Activated naive CD4-positive, alpha-beta T cell treated with anti-CD3 and anti-CD28 coated beads, Interleukin-2, amount 10 ng/mL, durations not matched to agents 5 hours and 36 hours (primary cell): ENCODE results near the gene ZNF557. TPM values are rescaled to one million over a fixed set of nuclear protein-coding genes. Genes with fewer than 3 reads are reported as not detected.

ENCODE experiments used
- total RNA-seq, 2 experiments: library from RNA; stranded (reverse); gene quantifications; one replicate each; pipeline ENCODE4 v1.2.3, GENCODE V29; 2021

Gene ZNF557
- 10 to 100 TPM; 17.2 to 18.0 TPM for total RNA-seq

DNA sequence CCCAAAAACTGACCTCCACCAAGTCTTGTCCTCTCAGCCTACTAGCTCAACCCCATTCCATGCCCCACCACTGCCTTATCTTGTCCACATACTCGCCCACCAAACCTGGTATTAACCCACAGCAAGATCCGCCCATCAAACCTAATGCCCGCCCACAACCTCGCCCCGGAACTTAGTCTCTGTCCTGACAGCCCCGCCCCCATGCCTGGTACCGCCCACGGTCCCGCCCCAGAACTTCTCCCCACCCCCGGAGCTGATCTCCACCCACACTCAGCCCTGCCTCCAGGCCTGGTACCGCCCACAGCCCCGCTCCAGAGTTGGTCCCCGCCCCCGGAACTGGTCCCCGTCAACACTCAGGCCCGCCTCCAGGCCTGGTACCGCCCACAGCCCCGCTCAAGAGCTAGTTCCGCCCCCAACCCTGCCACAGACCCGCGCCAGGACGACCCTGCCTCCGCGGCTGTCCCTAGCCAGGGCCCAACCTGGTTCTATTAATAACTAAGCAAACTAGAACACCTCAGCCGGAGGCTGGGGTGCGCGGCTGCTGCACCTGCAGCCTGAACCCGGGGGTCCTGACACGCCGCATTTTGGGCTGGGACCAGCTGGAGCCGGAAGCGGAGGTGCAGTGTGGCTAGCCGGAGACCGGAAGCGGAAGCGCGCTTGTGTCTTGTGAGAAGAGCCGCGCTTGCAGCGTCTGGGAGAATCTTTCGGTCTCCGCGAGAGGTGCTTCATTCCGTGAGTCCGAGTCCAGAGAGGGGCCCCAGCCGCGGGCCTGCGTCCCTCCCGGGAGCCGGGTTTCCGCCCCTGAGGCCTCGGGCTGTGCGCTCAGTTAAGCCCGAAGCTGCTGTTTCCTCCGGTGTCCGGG, at the start of gene ZNF557:
TSS of gene ZNF557 (plus strand) at position 662 of the 862 bp plus-strand sequence. CDS start 5,372 bp downstream, outside the sequence.

DNA sequence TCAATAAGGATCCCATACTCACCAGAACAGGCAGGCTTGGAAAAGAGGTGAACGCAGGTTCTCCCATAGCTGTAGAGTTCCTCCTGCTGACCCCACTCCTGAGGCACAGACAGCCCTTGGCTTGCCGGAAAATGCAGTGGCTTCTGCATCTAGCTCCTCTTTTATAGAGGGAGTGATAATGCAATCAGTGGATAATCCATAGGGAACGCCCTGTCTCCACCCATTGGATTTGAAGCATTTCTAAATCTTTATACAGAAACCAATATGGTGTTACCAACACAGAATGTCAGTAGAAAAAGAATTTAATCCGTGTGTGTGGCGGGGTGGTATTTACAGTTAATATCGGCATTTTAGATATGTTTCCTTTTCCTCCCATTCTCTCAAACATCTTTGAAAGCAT, 48.2 kb upstream of the ZNF557 start, which contains the start of gene MBD3L2B:
TSS of gene MBD3L2B (minus strand) at position 101 of the 400 bp plus-strand sequence. CDS start at position 67, 34 bp downstream.

DNA sequence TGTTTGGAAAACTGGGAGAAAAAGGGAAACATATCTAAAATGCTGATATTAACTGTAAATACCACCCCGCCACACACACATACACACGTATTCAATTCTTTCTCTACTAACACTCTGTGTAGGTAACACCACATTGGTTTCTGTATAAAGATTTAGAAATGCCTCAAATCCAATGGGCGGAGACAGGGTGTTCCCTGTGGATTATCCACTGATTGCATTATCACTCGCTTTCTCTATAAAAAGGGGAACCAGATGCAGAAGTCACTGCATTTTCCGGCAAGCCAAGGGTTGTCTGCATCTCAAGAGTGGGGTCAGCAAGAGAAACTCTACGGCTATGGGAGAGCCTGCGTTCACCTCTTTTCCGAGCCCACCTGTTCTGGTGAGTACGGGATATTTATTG, 39.2 kb upstream of the ZNF557 start, which contains the start of gene MBD3L5:
TSS of gene MBD3L5 (plus strand) at position 301 of the 400 bp plus-strand sequence. CDS start at position 335, 34 bp downstream.

DNA sequence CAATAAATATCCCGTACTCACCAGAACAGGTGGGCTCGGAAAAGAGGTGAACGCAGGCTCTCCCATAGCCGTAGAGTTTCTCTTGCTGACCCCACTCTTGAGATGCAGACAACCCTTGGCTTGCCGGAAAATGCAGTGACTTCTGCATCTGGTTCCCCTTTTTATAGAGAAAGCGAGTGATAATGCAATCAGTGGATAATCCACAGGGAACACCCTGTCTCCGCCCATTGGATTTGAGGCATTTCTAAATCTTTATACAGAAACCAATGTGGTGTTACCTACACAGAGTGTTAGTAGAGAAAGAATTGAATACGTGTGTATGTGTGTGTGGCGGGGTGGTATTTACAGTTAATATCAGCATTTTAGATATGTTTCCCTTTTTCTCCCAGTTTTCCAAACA, 29.4 kb upstream of the ZNF557 start, which contains the start of gene MBD3L4:
TSS of gene MBD3L4 (minus strand) at position 101 of the 400 bp plus-strand sequence. CDS start at position 66, 35 bp downstream.

DNA sequence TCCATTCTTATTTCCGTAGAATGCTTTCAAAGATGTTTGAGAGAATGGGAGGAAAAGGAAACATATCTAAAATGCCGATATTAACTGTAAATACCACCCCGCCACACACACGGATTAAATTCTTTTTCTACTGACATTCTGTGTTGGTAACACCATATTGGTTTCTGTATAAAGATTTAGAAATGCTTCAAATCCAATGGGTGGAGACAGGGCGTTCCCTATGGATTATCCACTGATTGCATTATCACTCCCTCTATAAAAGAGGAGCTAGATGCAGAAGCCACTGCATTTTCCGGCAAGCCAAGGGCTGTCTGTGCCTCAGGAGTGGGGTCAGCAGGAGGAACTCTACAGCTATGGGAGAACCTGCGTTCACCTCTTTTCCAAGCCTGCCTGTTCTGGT, 20.5 kb upstream of the ZNF557 start, which contains the start of gene MBD3L2:
TSS of gene MBD3L2 (plus strand) at position 301 of the 400 bp plus-strand sequence. CDS start at position 354, 53 bp downstream.

DNA sequence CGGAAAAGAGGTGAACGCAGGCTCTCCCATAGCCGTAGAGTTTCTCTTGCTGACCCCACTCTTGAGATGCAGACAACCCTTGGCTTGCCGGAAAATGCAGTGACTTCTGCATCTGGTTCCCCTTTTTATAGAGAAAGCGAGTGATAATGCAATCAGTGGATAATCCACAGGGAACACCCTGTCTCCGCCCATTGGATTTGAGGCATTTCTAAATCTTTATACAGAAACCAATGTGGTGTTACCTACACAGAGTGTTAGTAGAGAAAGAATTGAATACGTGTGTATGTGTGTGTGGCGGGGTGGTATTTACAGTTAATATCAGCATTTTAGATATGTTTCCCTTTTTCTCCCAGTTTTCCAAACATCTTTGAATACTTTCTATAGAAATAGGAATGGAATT, 10.9 kb upstream of the ZNF557 start, which contains the start of gene MBD3L3:
TSS of gene MBD3L3 (minus strand) at position 101 of the 400 bp plus-strand sequence. CDS start at position 30, 71 bp downstream.

Other genes starting within 250 kb of the ZNF557 start
- gene ADGRE1, start 182.1 kb upstream of the ZNF557 start, total RNA-seq: 1 to 10 TPM; 1.6 to 1.9 TPM
- not detected for gene MBD3L2B, start 48.3 kb upstream of the ZNF557 start, total RNA-seq
- gene MBD3L5, start 39.1 kb upstream of the ZNF557 start, total RNA-seq: not detected
- gene MBD3L4, start 29.5 kb upstream of the ZNF557 start, total RNA-seq: not detected
- gene MBD3L2, start 20.4 kb upstream of the ZNF557 start, total RNA-seq: not detected
- gene MBD3L3, start 11.0 kb upstream of the ZNF557 start, total RNA-seq: not detected
- 1 to 10 TPM; 4.0 to 5.1 TPM for gene INSR, start 224.7 kb downstream of the ZNF557 start, total RNA-seq